Amygdala (tissue), 56 donors: Measurements from ENCODE around the gene GLIS1.

Experiments
- DNase-seq, 56 donors: peaks; one replicate each; lab custom pipeline; 2025; lab: John Stamatoyannopoulos, UW

GLIS1 gene

GRCh38 chr1:53622531-53622930 is 116.4 kb downstream of the GLIS1 start:
- no peak for DNase-seq

GRCh38 chr1:53621144-53621543 is 117.8 kb downstream of the GLIS1 start:
- peak in 1 of 56 donors; percentile 12 for DNase-seq

- DNase-seq = peak in 41 of 56 donors; percentile 9 to 71 (median 34)
Observed at GRCh38 chr1:53620061-53620855, 118.7 kb downstream of the GLIS1 start.

- DNase-seq = no peak
Observed at GRCh38 chr1:53619367-53620060, 119.5 kb downstream of the GLIS1 start.

GRCh38 chr1:53618500-53619366 is 120.2 kb downstream of the GLIS1 start:
- DNase-seq = no peak

- DNase-seq = no peak
Observed at GRCh38 chr1:53617851-53618499, 121.0 kb downstream of the GLIS1 start.

- DNase-seq = no peak
Observed at GRCh38 chr1:53617382-53617781, 121.6 kb downstream of the GLIS1 start.

- no peak for DNase-seq
Observed at GRCh38 chr1:53616927-53617326, 122.0 kb downstream of the GLIS1 start.

GRCh38 chr1:53616511-53616910 is 122.5 kb downstream of the GLIS1 start:
- no peak for DNase-seq

- DNase-seq = no peak
Observed at GRCh38 chr1:53615101-53615500, 123.9 kb downstream of the GLIS1 start.

GRCh38 chr1:53614231-53615021 is 124.5 kb downstream of the GLIS1 start:
- no peak for DNase-seq

GRCh38 chr1:53608676-53609075 is 130.3 kb downstream of the GLIS1 start:
- DNase-seq = no peak

GRCh38 chr1:53608071-53608470 is 130.9 kb downstream of the GLIS1 start:
- DNase-seq = no peak

- DNase-seq = no peak
Observed at GRCh38 chr1:53606651-53607051, 132.3 kb downstream of the GLIS1 start.

- no peak for DNase-seq
Observed at GRCh38 chr1:53606197-53606596, 132.8 kb downstream of the GLIS1 start.

- no peak for DNase-seq
Observed at GRCh38 chr1:53605181-53605580, 133.8 kb downstream of the GLIS1 start.

GRCh38 chr1:53604291-53604919 is 134.6 kb downstream of the GLIS1 start:
- DNase-seq = no peak

GRCh38 chr1:53603431-53603830 is 135.5 kb downstream of the GLIS1 start:
- no peak for DNase-seq
